SKM-1 (cell line): ENCODE results near the gene TMEM134.
"Not testable (repeated sequence)": the region's sequence is repeated elsewhere in the genome, so short reads cannot be mapped to it uniquely, and the experiment has no call there.

Source experiments
- DNase-seq: peaks from one replicate; lab custom pipeline; 2025; ENCODE audit not compliant: unreplicated experiment; lab: John Stamatoyannopoulos, UW

TMEM134 gene

DNA sequence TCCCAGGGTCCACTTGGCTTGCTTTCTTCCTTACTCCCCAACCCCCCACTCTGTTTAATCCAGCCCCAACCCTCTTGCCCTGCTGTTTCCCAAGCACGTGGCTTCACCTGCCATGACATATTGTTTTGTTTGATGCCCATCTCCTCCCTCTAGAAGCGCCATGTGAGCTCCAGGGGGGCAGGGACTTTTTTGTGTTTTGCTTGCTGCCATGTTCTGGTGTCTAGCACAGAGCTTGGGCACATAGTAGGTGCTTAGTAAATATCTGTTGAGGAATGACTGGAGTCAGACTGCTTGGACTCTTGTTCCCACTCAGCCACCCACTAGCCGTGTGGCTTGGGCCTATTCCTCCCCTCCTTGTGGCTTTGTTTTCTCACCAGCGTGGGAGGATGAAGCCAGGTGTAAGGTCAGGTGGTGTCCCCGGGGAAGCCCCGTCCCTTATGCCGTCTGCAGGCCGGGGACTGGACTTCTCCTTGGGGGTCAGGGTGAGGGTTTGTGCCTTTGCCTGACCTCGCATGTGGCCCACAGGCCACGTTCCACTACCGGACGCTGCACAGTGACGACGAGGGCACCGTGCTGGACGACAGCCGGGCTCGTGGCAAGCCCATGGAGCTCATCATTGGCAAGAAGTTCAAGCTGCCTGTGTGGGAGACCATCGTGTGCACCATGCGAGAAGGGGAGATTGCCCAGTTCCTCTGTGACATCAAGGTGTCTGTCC lies 17.6 kb upstream of the TMEM134 start:
- no peak for DNase-seq

DNA sequence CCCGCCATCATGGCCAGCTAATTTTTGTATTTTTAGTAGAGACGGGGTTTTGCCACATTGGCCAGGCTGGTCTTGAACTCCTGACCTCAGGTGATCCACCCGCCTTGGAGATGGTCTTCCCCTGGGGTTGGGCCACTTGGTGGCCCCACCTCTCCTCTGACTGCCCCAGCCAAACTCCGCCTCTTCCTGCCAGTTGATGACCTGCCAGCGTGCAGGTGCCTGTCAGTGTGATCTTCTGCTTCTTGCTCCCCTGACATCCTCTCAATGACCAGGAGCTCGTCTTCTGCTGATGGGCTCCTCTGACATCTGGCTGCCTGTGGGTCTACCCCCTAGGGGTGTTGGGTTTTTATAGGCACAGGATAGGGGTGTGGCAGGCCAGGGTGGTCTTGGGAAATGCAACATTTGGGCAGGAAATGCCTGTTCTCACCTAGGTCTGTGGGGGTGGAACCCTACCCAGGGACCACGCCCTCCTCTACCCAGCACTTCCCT lies 16.9 kb upstream of the TMEM134 start:
- not testable (repeated sequence) for DNase-seq

DNA sequence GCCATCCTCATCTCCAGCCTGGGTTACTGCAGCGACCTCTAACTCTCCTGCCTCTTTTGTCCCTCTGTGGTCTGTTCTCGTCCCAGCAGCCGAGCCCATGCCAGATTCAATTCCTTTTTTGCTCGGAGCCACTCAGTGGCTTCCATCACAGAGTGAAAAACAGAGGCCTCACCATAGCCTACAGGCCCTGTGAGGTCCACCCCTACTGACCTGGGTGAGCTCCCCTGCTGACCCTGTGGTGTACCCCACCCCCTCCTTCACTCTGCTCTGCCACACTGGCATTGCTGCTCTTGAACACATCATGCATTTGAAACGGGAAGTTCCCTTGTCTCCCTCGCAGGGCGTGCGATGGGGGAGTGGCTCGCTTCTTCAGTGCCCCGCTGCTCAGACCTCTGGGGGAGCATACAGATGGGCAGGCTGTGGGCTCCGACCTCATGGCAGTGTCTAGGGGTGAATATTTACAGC lies 15.8 kb upstream of the TMEM134 start:
- peak; percentile 14 for DNase-seq

DNA sequence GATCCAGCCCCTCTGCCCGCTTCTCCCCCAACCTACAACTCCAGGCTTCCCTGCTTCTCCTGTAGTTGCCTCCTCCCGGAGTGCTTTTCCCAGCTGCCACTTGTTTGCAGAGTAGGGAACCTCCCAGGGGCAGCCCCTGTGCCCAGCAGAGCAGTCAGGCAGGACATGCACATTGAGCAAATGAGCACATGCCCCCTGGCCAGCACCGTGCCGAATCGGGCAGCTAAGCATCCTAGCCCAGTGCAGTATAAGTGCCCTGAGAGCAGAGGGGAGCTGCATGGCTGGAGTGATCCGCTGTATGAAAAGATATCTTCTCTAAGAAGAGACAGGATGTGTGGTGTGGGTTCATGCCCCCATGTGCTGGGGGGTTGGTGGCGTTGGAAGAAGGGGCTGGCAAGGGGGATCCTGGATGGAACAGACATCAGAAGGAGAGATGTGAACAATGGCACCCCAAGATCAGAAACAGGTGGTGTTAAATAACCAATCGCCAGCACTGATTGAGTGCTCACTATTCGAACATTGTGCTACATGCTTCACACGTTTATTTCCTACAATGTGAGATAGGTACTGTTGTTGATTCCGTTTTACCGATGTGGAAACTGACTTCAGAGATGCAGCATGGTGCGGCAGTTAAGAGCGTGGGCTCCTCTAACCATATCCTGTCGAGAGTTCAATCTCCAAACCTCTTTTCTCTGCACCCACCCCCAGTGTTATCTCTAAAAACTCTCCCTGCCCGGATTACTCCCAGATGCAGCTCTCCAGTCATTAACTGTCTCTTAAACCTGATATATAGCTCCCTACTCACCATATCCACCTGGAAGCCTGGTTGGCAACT lies 15.0 kb upstream of the TMEM134 start:
- no peak for DNase-seq

- DNase-seq = peak; percentile 94
These were observed 14.1 kb upstream of the TMEM134 start, which contains the start of gene AIP for GRCh38 chr11:67482827-67483798. TSS of gene AIP (plus strand) at chr11:67483026. CDS start at chr11:67483159, 133 bp downstream.

DNA sequence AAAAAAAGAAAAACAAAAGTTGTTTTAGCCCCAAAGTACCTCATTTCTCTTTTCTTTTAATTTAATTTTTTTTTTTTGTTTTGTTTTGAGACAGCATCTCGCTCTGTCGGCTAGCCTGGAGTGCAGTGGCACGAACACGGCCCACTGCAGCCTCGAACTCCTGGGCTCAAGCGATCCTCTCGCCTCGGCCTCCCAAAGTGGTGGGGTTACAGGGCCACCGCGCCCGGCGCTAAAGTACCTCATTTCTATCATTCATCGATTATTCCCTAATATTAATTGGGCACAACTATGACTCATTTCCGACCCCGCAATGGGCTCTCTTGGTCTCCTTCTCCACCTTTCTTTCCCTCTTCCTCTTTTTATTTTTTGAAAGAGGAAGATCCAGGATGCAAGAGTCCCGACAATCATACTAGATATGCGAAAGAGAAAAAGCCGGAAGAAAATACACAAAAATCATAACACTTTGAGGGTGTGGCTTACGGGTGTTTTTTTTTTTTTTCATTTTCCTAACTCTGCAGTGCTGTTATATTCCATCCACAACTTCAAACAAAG lies 13.3 kb upstream of the TMEM134 start:
- peak; percentile 64 for DNase-seq

- not testable (repeated sequence) for DNase-seq
These were observed 8.4 kb upstream of the TMEM134 start for GRCh38 chr11:67477344-67478050.

GRCh38 chr11:67476692-67477091 lies 7.6 kb upstream of the TMEM134 start:
- DNase-seq = not testable (repeated sequence)

DNA sequence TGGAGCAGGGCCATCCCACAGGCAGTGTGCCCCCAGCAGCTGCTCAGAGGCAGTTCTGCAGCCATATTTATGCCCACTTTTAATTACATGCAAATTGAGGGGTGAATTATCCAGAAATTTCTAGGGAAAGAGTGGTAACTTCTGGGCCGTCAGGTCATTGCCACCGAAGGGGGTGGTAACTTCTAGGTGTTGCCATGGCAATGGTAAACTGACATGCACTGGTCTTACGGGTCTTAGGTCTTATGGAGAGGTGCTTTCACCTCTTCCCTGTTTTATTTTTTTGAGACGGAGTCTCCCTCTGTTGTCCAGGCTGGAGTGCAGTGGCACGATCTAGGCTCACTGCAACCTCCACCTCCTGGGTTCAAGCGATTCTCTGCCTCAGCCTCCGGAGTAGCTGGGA lies 3.8 kb upstream of the TMEM134 start:
- DNase-seq = no peak

DNA sequence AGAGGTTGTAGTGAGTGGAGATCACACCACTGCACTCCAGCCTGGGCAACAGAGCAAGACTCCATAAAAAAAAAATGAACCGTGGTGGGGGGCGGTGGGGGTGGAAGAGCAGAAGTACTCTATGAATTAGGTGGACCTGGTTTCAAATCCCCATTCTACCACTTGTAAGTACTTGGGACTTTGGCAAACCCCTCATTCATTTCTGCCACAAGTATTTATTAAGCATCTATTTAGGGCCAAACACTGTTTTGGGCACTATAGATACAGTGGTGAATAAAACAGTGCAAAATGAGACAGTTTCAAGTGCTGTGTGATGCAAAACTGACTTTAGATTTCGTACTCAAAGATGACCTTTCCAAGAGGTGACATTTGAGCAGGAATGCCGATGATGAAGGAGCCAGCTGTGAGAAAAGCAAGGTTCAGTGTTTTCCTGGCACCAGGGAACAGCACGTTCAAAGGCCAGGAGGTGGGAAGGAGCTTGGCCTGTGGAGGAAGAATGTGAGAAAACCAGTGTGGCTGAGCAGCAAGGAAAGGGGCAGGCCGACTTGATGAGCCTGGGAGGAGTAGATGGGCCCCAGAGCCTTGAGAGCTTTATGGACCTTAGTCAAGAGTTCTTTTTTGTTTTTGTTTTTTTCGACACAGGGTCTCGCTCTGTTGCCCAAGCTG lies 1.4 kb upstream of the TMEM134 start:
- no peak for DNase-seq

DNA sequence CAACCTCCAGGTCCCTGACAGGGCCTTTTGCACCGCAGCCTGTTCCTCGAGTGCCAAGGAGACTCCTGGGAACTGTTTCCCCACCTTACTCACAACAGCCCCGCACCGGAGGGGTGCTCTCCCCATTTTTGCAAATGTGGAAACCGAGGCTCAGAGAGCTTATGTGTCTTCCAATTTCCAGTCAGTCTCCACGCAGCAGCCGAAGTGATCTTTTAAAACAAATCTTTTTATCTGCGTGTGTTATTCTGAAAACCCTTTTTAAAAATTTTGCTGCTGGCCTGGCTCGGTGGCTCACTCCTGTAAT lies 409 bp upstream of the TMEM134 start:
- no peak for DNase-seq

DNA sequence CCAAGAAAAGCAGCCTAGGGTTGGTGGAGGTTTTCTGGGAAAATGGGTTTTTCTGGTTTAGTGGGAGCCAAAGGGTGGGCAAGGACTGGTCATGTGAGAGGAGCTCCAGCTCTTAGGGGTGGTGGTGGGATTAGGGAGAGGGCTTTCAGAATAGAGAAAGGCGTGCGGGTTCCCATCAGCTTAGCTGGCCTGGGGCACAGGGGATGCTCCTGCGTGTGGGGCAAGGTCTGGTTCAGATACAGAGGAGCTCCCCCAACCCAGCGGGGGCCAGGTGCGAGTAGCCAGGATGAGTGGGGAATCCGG lies 644 bp downstream of the TMEM134 start:
- DNase-seq = no peak

DNA sequence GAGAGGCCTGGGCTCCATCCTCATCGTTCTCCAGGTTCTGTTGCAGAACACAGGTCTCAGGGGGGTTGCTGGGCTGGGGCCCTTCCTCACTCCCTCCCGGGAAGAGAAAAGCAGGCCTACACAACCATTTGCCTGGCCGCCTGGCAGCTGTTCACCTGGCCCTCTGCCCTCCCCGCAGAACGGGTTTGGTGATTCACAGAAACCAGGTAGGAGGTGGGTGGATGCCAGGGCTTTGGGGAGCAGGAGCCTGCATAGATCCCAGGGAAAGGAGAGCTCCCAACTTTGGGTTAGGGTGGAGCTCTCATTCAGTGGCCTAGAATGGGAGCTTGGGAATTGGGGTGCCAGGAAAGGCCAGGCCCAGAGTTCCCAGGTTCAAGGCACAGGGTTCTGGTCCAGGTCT lies 995 bp downstream of the TMEM134 start:
- no peak for DNase-seq

DNA sequence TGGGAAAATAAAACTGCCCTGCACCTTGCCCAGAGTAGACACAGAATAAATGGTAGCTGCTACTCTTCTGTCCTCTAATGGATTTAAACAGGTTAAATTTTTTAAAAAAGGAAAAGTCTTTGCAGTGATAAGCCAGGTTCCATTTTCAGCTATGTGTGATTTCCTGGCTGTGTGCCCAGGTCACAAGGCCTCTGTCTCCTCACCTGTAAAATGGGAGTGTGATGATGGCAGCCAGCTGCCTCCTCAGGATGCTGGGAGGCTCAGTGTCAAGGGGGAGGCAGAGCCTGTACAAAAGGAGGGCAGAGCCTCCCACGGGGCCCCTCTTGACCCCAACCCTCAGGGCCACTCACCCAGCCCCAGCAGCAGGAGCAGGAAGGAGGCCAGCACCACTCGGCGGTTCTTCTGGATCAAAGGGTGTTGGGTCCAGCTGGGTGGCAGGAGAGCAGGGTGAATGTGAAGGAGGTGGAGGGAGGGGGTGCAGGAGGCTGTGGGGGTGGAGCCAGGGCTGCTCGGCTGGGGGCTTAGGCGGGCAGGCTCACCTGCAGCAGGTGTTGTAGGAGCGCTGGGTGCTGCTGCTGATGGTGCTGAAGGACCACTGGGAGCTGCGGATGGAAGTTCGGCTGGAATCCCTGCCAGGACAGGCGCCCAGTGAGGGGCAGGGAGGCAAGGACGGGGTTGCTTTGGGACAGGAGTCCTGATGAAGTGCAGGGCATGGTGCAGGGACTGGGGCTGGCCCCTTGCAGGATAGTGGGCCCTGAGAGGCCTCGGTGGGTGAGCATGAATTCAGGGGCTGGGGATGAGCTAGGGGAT lies 1.9 kb downstream of the TMEM134 start:
- no peak for DNase-seq

- DNase-seq = no peak
These were observed 2.7 kb downstream of the TMEM134 start for GRCh38 chr11:67466367-67466766.

DNA sequence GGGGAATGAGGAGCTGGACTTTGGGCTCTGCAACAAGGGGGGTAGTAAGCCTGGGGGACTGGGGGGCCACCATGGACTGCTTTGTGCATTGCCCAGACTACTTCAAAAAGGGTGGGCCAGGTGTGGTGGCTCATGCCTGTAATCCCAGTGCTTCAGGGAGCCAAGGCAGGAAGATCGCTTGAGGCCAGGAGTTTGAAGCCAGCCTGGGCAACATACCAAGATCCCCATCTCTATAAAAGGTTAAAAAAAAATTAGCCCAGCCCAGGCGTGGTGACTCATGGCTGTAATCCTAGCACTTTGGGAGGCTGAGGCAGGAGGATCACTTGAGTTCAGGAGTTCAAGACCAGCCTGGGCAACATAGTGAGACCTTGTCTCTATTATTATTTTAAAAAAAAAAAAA lies 3.5 kb downstream of the TMEM134 start:
- not testable (repeated sequence) for DNase-seq

- no peak for DNase-seq
These were observed 3.9 kb downstream of the TMEM134 start for GRCh38 chr11:67465189-67465510.

DNA sequence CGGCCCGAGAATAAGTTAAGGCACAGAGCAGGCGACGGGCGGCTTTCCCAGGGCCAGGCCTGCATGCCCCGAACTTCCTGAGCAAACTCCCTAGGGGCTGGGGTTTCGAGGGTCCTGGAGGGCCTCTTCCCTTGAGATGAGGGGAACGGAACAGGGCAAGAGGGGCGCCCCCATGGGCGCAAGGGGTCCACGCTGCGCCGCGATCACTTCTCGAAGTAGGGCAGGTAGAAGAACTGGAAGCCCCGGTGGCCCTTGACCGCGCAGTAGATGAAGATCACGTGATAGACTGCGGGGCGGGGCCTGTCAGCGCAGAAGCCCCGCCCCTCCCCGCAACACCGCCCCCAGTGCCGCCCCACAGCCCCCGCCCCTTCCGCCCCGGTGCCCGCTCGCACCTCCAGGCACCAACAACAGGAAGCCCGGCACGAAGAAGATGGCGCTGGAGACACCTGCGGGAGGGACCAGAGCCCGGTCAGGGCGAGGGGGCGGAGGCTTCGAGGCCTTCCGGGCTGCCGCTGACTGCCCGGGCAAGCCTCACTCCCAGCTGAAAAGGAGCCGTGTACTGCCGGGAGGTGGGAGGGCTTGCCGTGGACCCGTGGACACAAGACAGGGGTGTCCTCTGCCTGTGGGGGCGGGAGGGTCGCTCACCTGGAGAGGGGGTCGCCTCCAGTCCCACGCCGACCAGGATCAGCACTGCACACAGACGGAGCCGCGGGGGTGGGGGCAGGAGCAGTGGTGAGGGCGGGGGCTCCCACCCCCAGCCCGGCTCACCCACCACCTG lies 4.5 kb downstream of the TMEM134 start:
- peak; percentile 68 for DNase-seq
